ENCODE results near the gene RBBP4. TPM values are rescaled to one million over a fixed set of nuclear protein-coding genes. Genes with fewer than 3 reads are reported as not detected.
"Not testable (repeated sequence)": the region's sequence is repeated elsewhere in the genome, so short reads cannot be mapped to it uniquely, and the experiment has no call there.

RBBP4 gene
- total RNA-seq, 8 experiments from 2014 or later: 74.6 to 407 (median 198) TPM

DNA sequence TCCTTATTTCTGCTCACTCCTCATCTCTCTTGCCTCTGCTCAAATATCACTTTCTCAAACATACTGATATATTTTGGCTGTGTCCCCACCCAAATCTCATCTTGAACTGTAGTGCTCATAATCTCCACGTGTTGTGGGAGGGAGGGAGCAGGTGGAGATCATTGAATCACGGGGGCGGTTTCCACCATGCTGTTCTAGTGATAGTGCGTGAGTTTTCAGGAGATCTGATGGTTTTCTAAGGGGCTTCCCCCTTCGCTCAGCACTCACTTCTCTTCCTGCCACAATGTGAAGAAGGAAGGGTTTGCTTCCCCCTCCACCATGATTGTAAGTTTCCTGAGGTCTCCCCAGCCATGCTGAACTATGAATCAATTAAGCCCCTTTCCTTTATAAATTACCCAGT lies 27.2 kb upstream of the RBBP4 start:
- no peak for ATAC-seq (replicated peaks in 6 of 8)
- in situ Hi-C loops (cut with MboI; ENCODE audit: low pct_unique_long_range_greater_than_20kb in 2 of 9, low sequenced_read_pairs in 9 of 9, unreplicated experiment in 9 of 9): no loop called here
- Histone ChIP-seq H3K4me1 (replicated peaks in 1 of 2) (no peaks in the 10 kb centered on the region), H3K27ac (no peak overlapping the region), H3K4me3 (no peak overlapping the region)
- WGBS, 10 experiments: 80 to 100% (median 98%) methylated on average over 1 to 5 of the region's 5 CpGs

DNA sequence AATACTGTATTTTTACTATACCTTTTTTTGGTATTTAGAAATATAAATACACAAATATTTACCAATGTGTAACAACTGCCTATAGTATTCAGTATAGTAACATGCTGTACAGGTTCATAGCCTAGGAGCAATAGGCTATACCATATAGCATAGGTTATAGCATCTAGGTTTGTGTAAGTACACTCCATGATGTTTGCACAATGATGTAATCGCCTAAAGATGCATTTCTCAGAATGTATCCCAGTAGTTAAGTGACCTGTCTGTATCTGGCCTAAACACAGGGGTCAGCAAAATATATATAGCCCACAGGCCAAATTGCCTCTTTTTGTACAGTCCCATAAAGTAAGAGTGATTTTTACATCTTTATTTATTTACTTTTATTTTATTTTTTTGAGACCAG lies 24.8 kb upstream of the RBBP4 start:
- no peak for ATAC-seq (replicated peaks in 6 of 8)
- in situ Hi-C loops (cut with MboI; ENCODE audit: low pct_unique_long_range_greater_than_20kb in 2 of 9, low sequenced_read_pairs in 9 of 9, unreplicated experiment in 9 of 9): no loop called here
- Histone ChIP-seq H3K27ac (no peak overlapping the region), H3K4me1 (replicated peaks in 1 of 2) (no peaks in the 10 kb centered on the region), H3K4me3 (no peak overlapping the region)
- WGBS, 10 experiments: 67 to 100% (median 100%) methylated on average over 1 of the region's 1 CpG; no CpG with 5 or more reads in 3 of the 10 experiments

DNA sequence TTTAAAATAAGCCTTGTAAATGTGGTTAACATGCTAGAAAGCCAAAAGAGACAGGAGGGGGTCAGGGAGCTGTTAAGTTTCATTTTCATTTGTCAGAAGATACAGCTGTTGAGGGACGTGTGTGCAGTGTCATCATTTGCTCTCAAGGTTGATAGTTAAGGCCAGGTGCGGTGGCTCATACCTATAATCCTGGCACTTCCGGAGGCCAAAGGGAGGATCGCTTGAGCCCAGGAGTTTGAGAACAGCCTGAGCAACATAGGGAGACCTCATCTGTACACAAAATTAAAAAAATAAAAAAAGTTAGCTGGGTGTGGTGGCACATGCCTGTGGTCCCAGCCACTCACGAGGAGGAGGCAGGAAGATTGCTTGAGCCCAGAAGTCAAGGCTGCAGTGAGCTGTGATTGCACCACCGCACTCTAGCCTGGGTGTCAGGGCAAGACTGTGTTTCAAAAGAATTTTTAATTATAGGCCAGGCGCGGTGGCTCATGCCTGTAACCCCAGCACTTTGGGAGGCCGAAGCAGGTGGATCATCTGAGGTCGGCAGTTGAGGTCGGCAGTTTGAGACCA lies 23.3 kb upstream of the RBBP4 start:
- in situ Hi-C loops (cut with MboI; ENCODE audit: low pct_unique_long_range_greater_than_20kb in 2 of 9, low sequenced_read_pairs in 9 of 9, unreplicated experiment in 9 of 9): no loop called here
- WGBS, 10 experiments: 40 to 96% (median 89%) methylated on average over 1 to 9 of the region's 11 CpGs; no CpG with 5 or more reads in 1 of the 10 experiments
- H3K4me3 ChIP-seq: no peak overlapping the region
- no peak overlapping the region for H3K27ac ChIP-seq
- H3K4me1 ChIP-seq (replicated peaks in 1 of 2): peaks cover 0 to 4% of the 10 kb centered on the region in 2 donors
- peak in 3 of 8 experiments; percentile 18 to 95 (median 76) for ATAC-seq (replicated peaks in 6 of 8)

DNA sequence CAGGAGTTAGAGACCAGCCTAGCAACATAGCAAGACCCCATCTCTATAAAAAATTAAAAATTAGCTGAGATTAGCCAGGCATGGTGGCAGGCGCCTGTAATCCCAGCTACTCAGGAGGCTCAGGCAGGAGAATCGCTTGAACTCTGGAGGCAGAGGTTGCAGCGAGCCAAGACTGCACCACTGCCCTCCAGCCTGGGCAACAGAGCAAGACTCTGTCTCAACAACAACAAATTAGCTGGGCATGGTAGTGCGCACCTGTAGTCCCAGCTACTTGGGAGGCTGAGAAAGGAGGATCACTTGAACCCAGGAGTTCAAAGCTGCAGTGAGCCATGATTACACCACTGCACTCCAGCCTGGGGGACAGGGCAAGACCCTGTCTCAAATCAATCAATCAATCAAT lies 20.8 kb upstream of the RBBP4 start:
- in situ Hi-C loops (cut with MboI; ENCODE audit: low pct_unique_long_range_greater_than_20kb in 2 of 9, low sequenced_read_pairs in 9 of 9, unreplicated experiment in 9 of 9); ATAC-seq (replicated peaks in 6 of 8); H3K4me1 ChIP-seq (replicated peaks in 1 of 2); H3K27ac ChIP-seq; H3K4me3 ChIP-seq: not testable (repeated sequence)
- WGBS, 10 experiments: 86 to 100% (median 100%) methylated on average over 1 to 4 of the region's 4 CpGs; no CpG with 5 or more reads in 1 of the 10 experiments

DNA sequence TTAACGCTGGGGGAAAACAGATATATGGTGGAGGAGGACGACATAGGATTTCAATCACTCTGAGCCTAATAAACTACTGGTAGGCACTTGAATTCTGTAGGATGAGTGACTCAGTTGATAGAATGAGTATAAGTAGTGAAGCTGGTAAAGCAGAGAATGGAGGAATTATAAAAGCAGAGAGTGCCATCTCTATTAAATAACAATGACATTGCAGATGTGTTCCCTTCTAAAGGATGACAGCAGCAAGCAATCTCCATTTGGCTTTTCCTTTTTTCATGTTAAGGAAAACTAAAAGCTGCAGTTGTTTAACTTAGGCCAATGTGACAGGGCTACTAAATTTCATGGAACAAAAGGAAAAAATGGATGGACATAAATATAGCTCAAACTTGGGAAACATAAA lies 18.2 kb upstream of the RBBP4 start:
- WGBS, 10 experiments: 0 to 100% (median 31%) methylated on average over 1 to 2 of the region's 2 CpGs
- ATAC-seq (replicated peaks in 6 of 8): peak in 3 of 8 experiments; percentile 20 to 49 (median 20)
- Histone ChIP-seq H3K4me3 (no peak overlapping the region), H3K27ac (no peak overlapping the region), H3K4me1 (replicated peaks in 1 of 2) (peaks cover 5 to 7% of the 10 kb centered on the region in 2 donors)
- in situ Hi-C loops (cut with MboI; ENCODE audit: low pct_unique_long_range_greater_than_20kb in 2 of 9, low sequenced_read_pairs in 9 of 9, unreplicated experiment in 9 of 9): no loop called here

DNA sequence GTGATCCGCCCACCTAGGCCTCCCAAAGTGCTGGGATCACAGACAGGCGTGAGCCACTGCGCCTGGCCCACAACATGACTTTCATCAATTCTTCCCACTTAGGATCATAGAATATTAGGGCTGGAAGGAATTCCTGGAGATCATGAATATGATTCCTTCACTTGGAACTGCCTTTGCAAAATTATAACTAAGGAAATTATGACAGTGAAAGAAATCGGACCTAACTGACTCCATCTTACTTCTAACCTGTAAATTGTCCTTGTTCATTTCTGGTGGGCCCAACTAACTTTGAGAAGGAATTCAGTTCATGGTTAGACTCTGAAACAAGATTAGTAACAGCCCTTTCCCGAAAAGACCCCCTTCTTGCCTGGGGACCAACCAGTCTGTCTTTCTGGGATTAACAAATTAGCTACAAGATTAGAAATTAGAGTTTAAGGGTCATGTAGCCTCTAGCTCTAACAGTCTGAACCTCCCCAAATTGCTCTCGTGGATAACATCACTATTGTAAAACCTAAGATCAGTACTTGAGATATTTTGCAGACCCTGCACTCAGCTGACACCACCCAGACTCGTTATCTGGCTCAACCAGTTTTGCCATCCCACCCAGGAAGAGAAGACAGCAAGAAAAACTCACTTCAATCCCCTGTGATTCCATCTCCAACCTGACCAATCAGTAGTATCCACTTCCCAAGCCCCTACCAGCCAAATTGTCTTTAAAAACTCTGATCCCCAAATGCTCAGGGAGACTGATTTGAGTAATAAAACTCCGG lies 15.3 kb upstream of the RBBP4 start:
- Histone ChIP-seq H3K4me3 (no peak overlapping the region), H3K27ac (no peak overlapping the region), H3K4me1 (replicated peaks in 1 of 2) (peaks cover 5 to 8% of the 10 kb centered on the region in 2 donors)
- 79 to 100% (median 92%) methylated on average over 1 to 6 of the region's 8 CpGs; no CpG with 5 or more reads in 1 of the 10 experiments for WGBS, 10 experiments
- ATAC-seq (replicated peaks in 6 of 8): no peak
- in situ Hi-C loops (cut with MboI; ENCODE audit: low pct_unique_long_range_greater_than_20kb in 2 of 9, low sequenced_read_pairs in 9 of 9, unreplicated experiment in 9 of 9): no loop called here

DNA sequence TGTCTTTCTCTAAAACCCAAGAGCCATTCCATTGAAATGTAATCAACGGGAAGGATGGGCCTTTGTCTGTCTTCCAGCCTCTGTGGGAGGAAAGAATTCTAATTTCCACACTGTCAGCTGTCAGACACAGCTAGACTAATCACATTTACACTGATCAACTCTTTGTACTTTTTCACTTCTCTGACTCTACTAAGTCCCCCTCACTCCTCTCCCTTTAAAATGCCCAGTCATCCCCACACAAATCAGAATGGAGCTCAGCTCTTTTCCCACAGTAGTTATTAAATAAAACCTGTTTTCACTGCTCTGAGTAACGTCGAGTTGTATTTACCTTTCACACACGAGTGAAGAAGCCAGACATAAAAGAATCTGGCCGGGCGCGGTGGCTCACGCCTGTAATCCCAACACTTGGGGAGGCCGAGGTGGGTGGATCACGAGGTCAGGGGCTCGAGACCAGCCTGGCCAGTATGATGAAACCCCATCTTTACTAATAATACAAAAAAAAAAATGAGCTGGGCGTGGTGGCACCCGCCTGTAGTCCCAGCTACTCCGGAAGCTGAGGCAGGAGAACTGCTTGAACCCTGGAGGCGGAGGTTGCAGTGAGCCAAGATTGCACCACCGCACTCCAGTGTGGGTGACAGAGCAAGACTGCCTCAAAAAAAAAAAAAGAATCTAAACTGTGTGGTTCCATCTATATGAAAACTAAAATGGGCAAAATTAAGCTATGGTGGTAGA lies 13.9 kb upstream of the RBBP4 start:
- Histone ChIP-seq H3K4me3 (no peak overlapping the region), H3K27ac (peak overlapping the region in 1 of 2 donors; percentile 41), H3K4me1 (replicated peaks in 1 of 2) (peaks cover 8 to 9% of the 10 kb centered on the region in 2 donors)
- ATAC-seq (replicated peaks in 6 of 8): peak in 4 of 8 experiments; percentile 69 to 91 (median 88)
- in situ Hi-C loops (cut with MboI; ENCODE audit: low pct_unique_long_range_greater_than_20kb in 2 of 9, low sequenced_read_pairs in 9 of 9, unreplicated experiment in 9 of 9): no loop called here
- 21 to 95% (median 46%) methylated on average over 1 to 16 of the region's 16 CpGs; no CpG with 5 or more reads in 2 of the 10 experiments for WGBS, 10 experiments

DNA sequence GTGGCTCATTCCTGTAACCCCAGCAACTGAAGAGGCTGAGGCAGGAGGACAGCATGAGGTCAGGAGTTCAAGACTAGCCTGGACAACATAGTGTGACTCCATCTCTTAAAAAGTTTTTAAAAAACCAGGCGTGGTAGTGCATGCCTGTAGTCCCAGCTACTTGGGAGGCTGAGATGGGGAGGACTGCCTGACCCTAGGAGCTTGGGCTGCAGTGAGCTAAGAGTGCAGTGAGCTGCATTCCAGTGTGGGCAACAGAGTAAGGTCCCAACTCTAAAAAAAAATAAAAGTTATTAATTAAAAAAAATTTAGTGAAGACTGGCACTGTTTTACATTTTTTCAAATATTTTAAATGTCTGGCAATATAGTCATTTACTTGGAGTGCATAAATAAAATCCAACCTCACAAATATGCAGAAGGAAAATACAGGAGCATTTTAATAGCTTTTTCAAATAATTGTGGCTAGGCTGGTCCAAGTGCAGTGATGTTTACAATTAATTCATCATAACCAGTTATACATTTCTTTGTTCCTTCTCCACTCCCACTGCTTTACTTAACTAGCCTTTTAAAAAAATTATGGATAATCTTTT lies 11.4 kb upstream of the RBBP4 start:
- no peak for ATAC-seq (replicated peaks in 6 of 8)
- H3K4me3 ChIP-seq: no peak overlapping the region
- 60 to 100% (median 92%) methylated on average over 1 of the region's 1 CpG; no CpG with 5 or more reads in 4 of the 10 experiments for WGBS, 10 experiments

DNA sequence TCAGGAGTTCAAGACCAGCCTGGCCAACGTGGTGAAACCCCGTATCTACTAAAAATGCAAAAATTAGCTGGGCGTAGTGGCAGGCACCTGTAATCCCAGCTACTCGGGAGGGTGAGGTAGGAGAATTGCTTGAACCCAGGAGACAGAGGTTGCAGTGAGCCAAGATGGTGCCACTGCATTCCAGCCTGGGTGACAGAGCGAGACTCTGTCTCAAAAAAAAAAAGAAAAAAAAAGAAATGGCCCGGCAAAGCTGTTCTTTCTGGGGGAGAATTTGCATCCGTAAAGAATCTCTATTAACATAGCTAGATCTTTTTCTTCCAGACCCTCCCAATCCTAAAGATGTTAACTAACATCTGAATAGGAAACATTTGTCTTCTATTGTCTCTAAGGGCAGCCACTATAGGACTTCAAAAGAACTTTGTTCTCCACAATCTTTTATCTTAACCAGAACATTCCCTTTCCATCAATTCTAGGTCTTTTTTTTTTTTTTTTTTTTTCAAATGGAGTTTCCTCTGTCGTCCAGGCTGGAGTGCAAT lies 8.6 kb upstream of the RBBP4 start:
- H3K4me3 ChIP-seq; H3K4me1 ChIP-seq (replicated peaks in 1 of 2); in situ Hi-C loops (cut with MboI; ENCODE audit: low pct_unique_long_range_greater_than_20kb in 2 of 9, low sequenced_read_pairs in 9 of 9, unreplicated experiment in 9 of 9): not testable (repeated sequence)
- ATAC-seq (replicated peaks in 6 of 8): peak in 5 of 8 experiments; percentile 75 to 87 (median 86)
- H3K27ac ChIP-seq: peak overlapping the region; percentile 66 to 80
- WGBS, 10 experiments: 0 to 80% (median 38%) methylated on average over 1 to 8 of the region's 8 CpGs; no CpG with 5 or more reads in 1 of the 10 experiments

More for the DNA sequence above, 11.4 kb upstream of the RBBP4 start:
- Histone ChIP-seq H3K4me1 (replicated peaks in 1 of 2) (peaks cover 4 to 11% of the 10 kb centered on the region in 2 donors), H3K27ac (no peak overlapping the region)
- in situ Hi-C loops (cut with MboI; ENCODE audit: low pct_unique_long_range_greater_than_20kb in 2 of 9, low sequenced_read_pairs in 9 of 9, unreplicated experiment in 9 of 9): no loop called here

DNA sequence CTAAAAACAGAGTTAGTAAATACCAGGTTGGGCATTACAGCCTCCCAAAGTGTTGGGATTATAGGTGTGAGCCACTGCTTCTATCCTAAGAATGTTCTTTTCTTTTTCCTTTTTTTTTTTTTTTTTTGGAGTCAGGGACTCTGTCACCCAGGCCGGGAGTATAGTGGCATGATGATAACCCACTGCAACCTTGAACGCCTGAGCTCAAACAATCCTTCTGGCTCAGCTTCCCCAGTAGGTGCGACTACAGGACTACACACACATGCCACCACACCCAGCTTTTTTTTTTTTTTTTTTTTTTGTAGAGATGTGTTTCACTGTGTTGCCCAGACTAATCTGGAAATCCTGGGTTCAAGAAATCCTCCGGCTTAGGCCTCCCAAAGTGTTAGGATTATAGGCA lies 6.6 kb upstream of the RBBP4 start:
- Histone ChIP-seq H3K27ac (no peak overlapping the region), H3K4me3 (no peak overlapping the region), H3K4me1 (replicated peaks in 1 of 2) (peaks cover 9% of the 10 kb centered on the region in 2 donors)
- no peak for ATAC-seq (replicated peaks in 6 of 8)
- in situ Hi-C loops (cut with MboI; ENCODE audit: low pct_unique_long_range_greater_than_20kb in 2 of 9, low sequenced_read_pairs in 9 of 9, unreplicated experiment in 9 of 9): no loop called here
- WGBS, 10 experiments: 85 to 100% (median 98%) methylated on average over 2 to 4 of the region's 4 CpGs; no CpG with 5 or more reads in 3 of the 10 experiments

DNA sequence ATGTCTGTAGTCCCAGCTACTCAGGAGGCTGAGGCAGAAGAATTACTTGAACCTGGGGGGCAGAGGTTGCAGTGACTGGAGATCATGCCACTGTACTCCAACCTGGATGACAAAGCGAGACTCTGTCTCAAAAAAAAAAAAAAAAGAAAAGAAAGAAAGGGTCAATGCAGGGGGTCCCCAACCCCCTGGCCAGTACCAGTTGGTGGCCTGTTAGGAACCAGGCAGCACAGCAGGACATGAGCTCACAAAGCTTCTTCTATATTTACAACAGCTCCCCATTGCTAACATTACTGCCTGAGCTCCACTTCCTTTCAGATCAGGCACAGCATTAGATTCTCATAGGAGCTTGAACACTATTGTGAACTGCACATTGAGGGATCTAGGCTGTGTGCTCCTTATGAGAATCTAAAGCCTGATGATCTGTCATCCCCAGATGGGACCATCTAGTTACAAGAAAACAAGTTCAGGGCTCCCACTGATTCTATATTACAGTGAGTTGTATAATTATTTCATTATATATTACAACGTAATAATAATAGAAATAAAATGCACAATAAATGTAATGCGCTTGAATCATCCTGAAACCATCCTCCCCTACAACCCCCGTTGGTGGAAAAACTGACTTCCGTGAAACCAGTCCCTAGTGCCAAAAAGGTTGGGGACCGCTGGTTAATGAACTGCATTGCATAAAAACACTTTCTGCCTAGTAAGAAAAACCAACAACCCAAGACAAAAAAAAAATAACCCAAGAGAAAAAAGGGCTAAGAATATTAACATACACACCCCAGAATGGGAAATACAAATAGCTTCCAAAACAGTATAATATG lies 3.5 kb upstream of the RBBP4 start:
- WGBS, 10 experiments: 42 to 100% (median 96%) methylated on average over 2 to 6 of the region's 6 CpGs
- in situ Hi-C loops (cut with MboI; ENCODE audit: low pct_unique_long_range_greater_than_20kb in 2 of 9, low sequenced_read_pairs in 9 of 9, unreplicated experiment in 9 of 9): no loop called here
- H3K4me3 ChIP-seq: no peak overlapping the region
- no peak overlapping the region for H3K27ac ChIP-seq
- H3K4me1 ChIP-seq (replicated peaks in 1 of 2): peaks cover 10% of the 10 kb centered on the region in 2 donors
- no peak for ATAC-seq (replicated peaks in 6 of 8)

DNA sequence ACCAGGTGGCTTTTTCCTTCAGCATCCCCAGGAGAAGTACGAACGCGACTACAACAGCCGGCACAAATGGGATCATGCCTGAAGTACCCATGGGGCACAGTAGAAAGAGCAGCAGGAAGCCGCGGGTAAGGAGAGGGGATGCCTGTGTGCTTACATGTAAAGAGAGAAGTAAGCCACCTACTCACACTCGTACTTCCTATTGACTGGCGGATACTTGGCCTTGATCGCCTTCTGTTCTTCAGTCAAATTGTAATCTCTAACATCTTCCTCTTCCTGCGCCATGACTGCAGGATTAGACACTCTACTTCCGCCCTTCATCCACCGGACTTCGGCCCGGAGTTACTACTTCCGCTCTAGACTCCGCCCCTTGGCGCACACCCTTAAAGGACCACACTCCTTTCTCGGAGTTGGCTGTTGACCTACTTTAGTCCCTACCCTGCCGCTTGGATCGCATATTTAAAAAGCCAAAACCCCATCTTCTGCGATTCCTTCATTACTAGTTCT lies 708 bp upstream of the RBBP4 start, which contains the start of gene ZBTB8OS:
ZBTB8OS (minus strand) TSS at position 303 of the 504 bp plus-strand sequence; CDS start at position 282, 21 bp downstream.
- 0 to 11% (median 1%) methylated on average over 3 to 20 of the region's 21 CpGs for WGBS, 10 experiments

More for the DNA sequence above, 708 bp upstream of the RBBP4 start, which contains the start of gene ZBTB8OS:
- H3K4me3 ChIP-seq: peak within 1 kb of the TSS; percentile 53 to 84 (median 67)
- H3K27ac ChIP-seq: peak within 1 kb of the TSS; percentile 99 to 100
- ATAC-seq (replicated peaks in 6 of 8): peak; percentile 74 to 84 (median 78)
- peaks cover 18% of the 10 kb centered on the region in 2 donors for H3K4me1 ChIP-seq (replicated peaks in 1 of 2)
- in situ Hi-C loops (cut with MboI; ENCODE audit: low pct_unique_long_range_greater_than_20kb in 2 of 9, low sequenced_read_pairs in 9 of 9, unreplicated experiment in 9 of 9): no loop called here
